ENCODE measurements around the gene RPS15. TPM values are rescaled to one million over a fixed set of nuclear protein-coding genes. Genes with fewer than 3 reads are reported as not detected.

RPS15 gene
- polyA plus RNA-seq (2012; ENCODE audit: insufficient read depth, insufficient read length): 3,463 TPM

- H3K4me3 ChIP-seq (ENCODE audit: low read length): peak within 1 kb of the TSS; percentile 89
- DNase-seq (ENCODE audit: low read depth, low spot score): peak; percentile 92
Measured at GRCh38 chr19:1438035-1438932, at the start of gene RPS15. Gene RPS15 (plus strand): TSS chr19:1438396. CDS start chr19:1438426, 30 bp downstream.

GRCh38 chr19:1388637-1389026 is 49.6 kb upstream of the RPS15 start:
- no peak overlapping the region for H3K4me3 ChIP-seq (ENCODE audit: low read length)
- no peak for DNase-seq (ENCODE audit: low read depth, low spot score)

GRCh38 chr19:1389033-1389940 is 48.9 kb upstream of the RPS15 start:
- no peak overlapping the region for H3K4me3 ChIP-seq (ENCODE audit: low read length)
- DNase-seq (ENCODE audit: low read depth, low spot score): no peak

- DNase-seq (ENCODE audit: low read depth, low spot score): no peak
- H3K4me3 ChIP-seq (ENCODE audit: low read length): no peak overlapping the region
Measured at GRCh38 chr19:1390890-1391423, 47.2 kb upstream of the RPS15 start.

GRCh38 chr19:1392407-1392806 is 45.8 kb upstream of the RPS15 start:
- no peak overlapping the region for H3K4me3 ChIP-seq (ENCODE audit: low read length)
- no peak for DNase-seq (ENCODE audit: low read depth, low spot score)

GRCh38 chr19:1392939-1393530 is 45.2 kb upstream of the RPS15 start:
- DNase-seq (ENCODE audit: low read depth, low spot score): no peak
- no peak overlapping the region for H3K4me3 ChIP-seq (ENCODE audit: low read length)

- no peak for DNase-seq (ENCODE audit: low read depth, low spot score)
- no peak overlapping the region for H3K4me3 ChIP-seq (ENCODE audit: low read length)
Measured at GRCh38 chr19:1393841-1394240, 44.4 kb upstream of the RPS15 start.

GRCh38 chr19:1394252-1395193 is 43.7 kb upstream of the RPS15 start:
- no peak for DNase-seq (ENCODE audit: low read depth, low spot score)
- no peak overlapping the region for H3K4me3 ChIP-seq (ENCODE audit: low read length)

GRCh38 chr19:1395194-1396018 is 42.8 kb upstream of the RPS15 start:
- no peak for DNase-seq (ENCODE audit: low read depth, low spot score)
- no peak overlapping the region for H3K4me3 ChIP-seq (ENCODE audit: low read length)

GRCh38 chr19:1396019-1396767 is 42.0 kb upstream of the RPS15 start:
- DNase-seq (ENCODE audit: low read depth, low spot score): no peak
- H3K4me3 ChIP-seq (ENCODE audit: low read length): no peak overlapping the region

- DNase-seq (ENCODE audit: low read depth, low spot score): no peak
- H3K4me3 ChIP-seq (ENCODE audit: low read length): no peak overlapping the region
Measured at GRCh38 chr19:1396768-1397679, 41.2 kb upstream of the RPS15 start.

- no peak overlapping the region for H3K4me3 ChIP-seq (ENCODE audit: low read length)
- no peak for DNase-seq (ENCODE audit: low read depth, low spot score)
Measured at GRCh38 chr19:1397838-1398237, 40.4 kb upstream of the RPS15 start.

- no peak for DNase-seq (ENCODE audit: low read depth, low spot score)
Measured at GRCh38 chr19:1399079-1399478, 39.1 kb upstream of the RPS15 start.

GRCh38 chr19:1399745-1400144 is 38.5 kb upstream of the RPS15 start:
- no peak for DNase-seq (ENCODE audit: low read depth, low spot score)
- no peak overlapping the region for H3K4me3 ChIP-seq (ENCODE audit: low read length)

More at GRCh38 chr19:1399079-1399478, 39.1 kb upstream of the RPS15 start:
- H3K4me3 ChIP-seq (ENCODE audit: low read length): no peak overlapping the region

GRCh38 chr19:1400281-1401137 is 37.7 kb upstream of the RPS15 start:
- H3K4me3 ChIP-seq (ENCODE audit: low read length): peak overlapping the region; percentile 68
- no peak for DNase-seq (ENCODE audit: low read depth, low spot score)
